Psoas muscle (tissue), 8 donors: Measurements from ENCODE around the gene ECI1. TPM values are rescaled to one million over a fixed set of nuclear protein-coding genes. Genes with fewer than 3 reads are reported as not detected.

Experiments used
- ATAC-seq, 4 donors: fragments of 200-7000 bp; cut with Tn5 transposase; one replicate each; pipeline ENCODE4 v1.9.1; 2020; ENCODE audit warnings: moderate library complexity in 3 of 4, mild to moderate bottlenecking in 2 of 4
- DNase-seq, 2 donors: peaks; one replicate each; pipeline ENCODE4 v3.0.0-alpha.2; 2020
- H3K27ac ChIP-seq: fragments of 200-600 bp; one replicate; pipeline ENCODE4 v1.8.0; 2022
- H3K27me3 ChIP-seq, 3 donors: fragments of 200-600 bp in 1 of 3; one replicate each; pipeline versions ENCODE4 v1.6.1 to v1.8.0; 2013 to 2022; ENCODE audit warnings: low read length in 2 of 3, mild to moderate bottlenecking in 2 of 3, moderate library complexity in 1 of 3; ENCODE audit not compliant: insufficient read depth in 3 of 3
- H3K36me3 ChIP-seq, 2 donors: fragments of 200-600 bp in 1 of 2; one replicate each; pipeline versions ENCODE4 v1.6.1 to v1.8.0; 2013 to 2022; ENCODE audit warnings: low read depth in 1 of 2, mild to moderate bottlenecking in 1 of 2, moderate library complexity in 1 of 2; ENCODE audit not compliant: insufficient read depth in 1 of 2
- H3K4me1 ChIP-seq: fragments of 200-600 bp; one replicate; pipeline ENCODE4 v1.8.0; 2022
- H3K4me3 ChIP-seq: fragments of 200-600 bp; one replicate; pipeline ENCODE4 v1.8.0; 2022; ENCODE audit warnings: mild to moderate bottlenecking
- H3K9me3 ChIP-seq: fragments of 200-600 bp; one replicate; pipeline ENCODE4 v1.8.0; 2022
- WGBS, 3 donors: extraction: QIAGEN DNeasy Blood & Tissue Kit; methylation state at CpG; one replicate each; pipeline versions ENCODE4 v1.1.6 to v1.1.7; 2013; 5-methylcytosine and 5-hydroxymethylcytosine counted together
- intact Hi-C, 2 donors: fragments of 100-400 bp; cut with DNase I; formaldehyde crosslinking; loops; one replicate each; pipeline versions ENCODE4 v1.11.0 to v1.14.2; 2022
- polyA plus RNA-seq, 3 donors: library from polyadenylated mRNA; stranded (reverse); fragments of 200-250 nt; gene quantifications; one replicate each; pipeline ENCODE4 v1.2.3, GENCODE V29; 2013
- total RNA-seq, 4 donors: library from RNA; stranded (reverse); fragmentation: NEBNext Ultra II Directional in 2 of 4; extraction: Animal tissue kit (Norgen Biotek cat#: 25700) in 2 of 4; gene quantifications; one replicate each; pipeline versions ENCODE4 v1.2.1 to v1.2.4, GENCODE V29; 2021 to 2023
- TF ChIP-seq, protein P1 (sequence below): fragments of 200-600 bp; IDR thresholded peaks from one replicate; pipeline ENCODE4 v1.8.0; 2022; ENCODE audit warnings: antibody characterized with exemption
- donor health status: healthy with polysubstance abuse.
- donor health status: DM: no; HTN: no; CAD: no; lungs with moderate emphysema.
- donor health status: Bipolar disorder and iron deficiency.
- donor health status: healthy.
- donor health status: DM: yes; HTN: yes; CAD: no.
- donor health status: DM: no; HTN: no; CAD: no.
- donor health status: DM: no; HTN: no; CAD: no.
- donor health status: DM: yes; HTN: yes; CAD: no.

Gene ECI1
- total and polyA plus RNA-seq, 7 donors: 81.7 to 205 (median 138) TPM

DNA sequence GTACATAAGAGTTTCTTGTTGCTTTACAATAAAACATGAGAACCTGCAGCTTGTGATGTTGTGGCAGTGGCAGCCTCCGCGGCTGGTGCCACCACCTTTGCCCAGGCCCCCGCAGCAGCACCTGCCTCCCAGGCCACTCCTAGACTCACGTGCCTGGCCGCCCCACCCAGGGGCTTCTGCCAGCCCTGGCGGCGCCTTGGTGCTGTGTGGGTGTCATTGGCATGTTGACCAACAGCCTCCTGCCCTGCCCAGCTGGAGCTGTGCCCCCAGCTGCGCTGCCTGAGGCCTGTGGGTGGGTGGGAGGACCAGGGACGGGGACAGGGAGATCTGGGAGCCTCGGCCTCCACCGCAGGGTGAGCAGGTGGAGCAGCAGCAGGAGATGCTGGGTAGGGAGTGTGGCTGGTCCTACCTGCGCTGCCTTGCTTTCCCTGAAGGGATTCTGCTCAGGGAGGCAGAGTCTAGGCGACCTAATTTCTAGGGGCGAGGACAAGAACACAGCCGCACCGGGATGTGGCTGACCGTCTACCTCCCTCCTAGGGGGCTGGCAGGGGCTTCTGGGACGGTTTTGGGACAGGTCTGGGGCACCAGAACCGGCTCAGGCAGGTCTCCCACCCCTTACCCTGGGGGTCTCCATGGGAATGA, 15.6 kb downstream of the ECI1 start:
- H3K4me3 ChIP-seq: no peak overlapping the region
- no peak overlapping the region for H3K27ac ChIP-seq
- H3K36me3 ChIP-seq: peaks cover 3 to 67% of the 10 kb centered on the region in 2 donors
- peak in 1 of 4 donors; percentile 6 for ATAC-seq
- intact Hi-C loops: no loop called here
- H3K9me3 ChIP-seq: no peaks in the 10 kb centered on the region
- peaks cover 9% of the 10 kb centered on the region for H3K4me1 ChIP-seq
- DNase-seq: no peak
- WGBS, 3 donors: 56 to 69% (median 56%) methylated on average over 18 to 19 of the region's 19 CpGs
- H3K27me3 ChIP-seq: peaks cover 0 to 13% (median 4%) of the 10 kb centered on the region in 3 donors
- TF ChIP-seq, protein P1, sequence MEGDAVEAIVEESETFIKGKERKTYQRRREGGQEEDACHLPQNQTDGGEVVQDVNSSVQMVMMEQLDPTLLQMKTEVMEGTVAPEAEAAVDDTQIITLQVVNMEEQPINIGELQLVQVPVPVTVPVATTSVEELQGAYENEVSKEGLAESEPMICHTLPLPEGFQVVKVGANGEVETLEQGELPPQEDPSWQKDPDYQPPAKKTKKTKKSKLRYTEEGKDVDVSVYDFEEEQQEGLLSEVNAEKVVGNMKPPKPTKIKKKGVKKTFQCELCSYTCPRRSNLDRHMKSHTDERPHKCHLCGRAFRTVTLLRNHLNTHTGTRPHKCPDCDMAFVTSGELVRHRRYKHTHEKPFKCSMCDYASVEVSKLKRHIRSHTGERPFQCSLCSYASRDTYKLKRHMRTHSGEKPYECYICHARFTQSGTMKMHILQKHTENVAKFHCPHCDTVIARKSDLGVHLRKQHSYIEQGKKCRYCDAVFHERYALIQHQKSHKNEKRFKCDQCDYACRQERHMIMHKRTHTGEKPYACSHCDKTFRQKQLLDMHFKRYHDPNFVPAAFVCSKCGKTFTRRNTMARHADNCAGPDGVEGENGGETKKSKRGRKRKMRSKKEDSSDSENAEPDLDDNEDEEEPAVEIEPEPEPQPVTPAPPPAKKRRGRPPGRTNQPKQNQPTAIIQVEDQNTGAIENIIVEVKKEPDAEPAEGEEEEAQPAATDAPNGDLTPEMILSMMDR: no peak

DNA sequence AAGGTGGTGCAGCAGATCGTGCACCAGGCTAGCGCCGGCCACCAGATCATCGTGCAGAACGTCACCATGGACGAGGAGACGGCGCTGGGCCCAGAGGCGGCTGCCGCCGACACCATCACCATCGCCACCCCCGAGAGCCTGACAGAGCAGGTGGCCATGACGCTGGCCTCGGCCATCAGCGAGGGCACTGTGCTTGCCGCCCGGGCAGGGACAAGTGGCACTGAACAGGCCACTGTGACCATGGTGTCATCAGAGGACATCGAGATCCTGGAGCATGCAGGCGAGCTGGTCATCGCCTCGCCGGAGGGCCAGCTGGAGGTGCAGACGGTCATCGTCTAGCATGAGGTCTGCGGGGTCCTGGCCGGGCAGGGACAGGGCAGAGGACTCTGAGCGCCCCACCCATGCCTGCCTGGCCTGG, 16.1 kb downstream of the ECI1 start:
- intact Hi-C loops: no loop called here
- Histone ChIP-seq H3K4me1 (peaks cover 9% of the 10 kb centered on the region), H3K9me3 (no peaks in the 10 kb centered on the region), H3K36me3 (peaks cover 3 to 67% of the 10 kb centered on the region in 2 donors), H3K27me3 (peaks cover 0 to 13% (median 4%) of the 10 kb centered on the region in 3 donors), H3K4me3 (no peak overlapping the region), H3K27ac (no peak overlapping the region)
- TF ChIP-seq, protein P1: no peak
- WGBS, 3 donors: 87 to 90% (median 89%) methylated on average over 22 to 28 of the region's 28 CpGs
- DNase-seq: no peak
- no peak for ATAC-seq

DNA sequence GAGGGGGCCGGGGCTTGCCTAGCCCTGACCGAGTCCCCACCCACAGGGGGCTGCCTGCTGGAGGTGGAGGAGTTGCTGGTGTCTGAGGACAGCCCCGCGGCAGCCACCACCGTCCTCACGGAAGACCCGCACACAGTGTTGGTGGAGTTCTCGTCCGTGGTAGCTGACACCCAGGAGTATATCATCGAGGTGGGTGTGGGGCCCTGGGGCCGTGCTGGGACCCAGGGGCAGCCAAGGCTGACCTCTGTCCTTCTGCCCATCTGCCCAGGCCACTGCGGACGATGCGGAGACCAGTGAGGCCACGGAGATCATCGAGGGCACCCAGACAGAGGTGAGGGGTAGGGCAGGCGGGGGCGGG, 16.6 kb downstream of the ECI1 start:
- ATAC-seq (no peak), DNase-seq (no peak)
- H3K9me3 ChIP-seq: no peaks in the 10 kb centered on the region
- H3K4me1 ChIP-seq: peaks cover 9% of the 10 kb centered on the region
- H3K36me3 ChIP-seq: peaks cover 3 to 67% of the 10 kb centered on the region in 2 donors
- H3K27me3 ChIP-seq: peaks cover 0 to 13% (median 4%) of the 10 kb centered on the region in 3 donors
- WGBS, 3 donors: 90 to 93% (median 93%) methylated on average over 17 to 18 of the region's 18 CpGs
- no peak overlapping the region for H3K27ac ChIP-seq
- intact Hi-C loops: no loop called here
- H3K4me3 ChIP-seq: no peak overlapping the region
- TF ChIP-seq, protein P1: no peak

DNA sequence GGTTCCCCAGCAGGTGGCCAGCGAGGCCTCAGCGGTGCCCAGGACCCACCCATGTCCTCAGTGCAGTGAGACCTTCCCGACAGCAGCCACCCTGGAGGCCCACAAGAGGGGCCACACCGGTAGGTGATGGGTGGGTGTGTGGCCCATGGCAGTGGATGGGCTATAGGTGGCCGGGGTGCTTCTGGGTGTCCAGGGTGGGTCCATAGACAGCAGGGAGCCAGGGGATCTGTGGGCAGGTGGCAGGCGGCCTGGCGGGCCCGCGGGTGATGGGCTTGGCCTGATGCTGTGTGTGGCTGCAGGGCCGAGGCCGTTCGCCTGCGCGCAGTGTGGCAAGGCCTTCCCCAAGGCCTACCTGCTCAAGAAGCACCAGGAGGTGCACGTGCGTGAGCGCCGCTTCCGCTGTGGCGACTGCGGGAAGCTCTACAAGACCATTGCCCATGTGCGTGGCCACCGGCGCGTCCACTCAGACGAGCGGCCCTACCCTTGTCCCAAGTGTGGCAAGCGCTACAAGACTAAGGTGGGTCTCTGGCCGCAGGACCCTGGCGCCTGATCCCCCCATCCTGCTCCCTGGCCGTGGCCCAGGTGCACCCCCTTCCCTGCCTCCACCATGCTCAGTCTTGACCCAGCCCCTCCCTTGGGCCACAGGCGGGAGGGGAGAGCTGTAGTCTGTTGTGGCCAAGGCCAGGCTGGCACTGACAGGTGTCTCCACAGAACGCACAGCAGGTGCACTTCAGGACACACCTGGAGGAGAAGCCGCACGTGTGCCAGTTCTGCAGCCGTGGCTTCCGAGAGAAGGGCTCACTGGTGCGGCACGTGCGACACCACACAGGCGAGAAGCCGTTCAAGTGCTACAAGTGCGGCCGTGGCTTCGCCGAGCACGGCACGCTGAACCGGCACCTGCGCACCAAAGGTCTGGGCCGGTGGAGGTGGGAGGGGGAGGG, 17.2 kb downstream of the ECI1 start:
- no peak overlapping the region for H3K27ac ChIP-seq
- DNase-seq: no peak
- 93 to 96% (median 94%) methylated on average over 41 to 51 of the region's 51 CpGs for WGBS, 3 donors
- no peak for ATAC-seq
- intact Hi-C loops: no loop called here
- H3K4me3 ChIP-seq: no peak overlapping the region
- H3K9me3 ChIP-seq: no peaks in the 10 kb centered on the region
- peaks cover 9% of the 10 kb centered on the region for H3K4me1 ChIP-seq
- TF ChIP-seq, protein P1: no peak
- peaks cover 3 to 67% of the 10 kb centered on the region in 2 donors for H3K36me3 ChIP-seq
- H3K27me3 ChIP-seq: peaks cover 0 to 13% (median 4%) of the 10 kb centered on the region in 3 donors
